Panc1 (cell line): Measurements from ENCODE around the gene MORN4.

Source experiments
- POLR2AphosphoS5 ChIP-seq: IDR thresholded peaks from 2 replicates; pipeline ENCODE4 v1.6.1; 2012; ENCODE audit warnings: mild to moderate bottlenecking, low read depth, low read length, moderate library complexity
- TF ChIP-seq, protein P1 (sequence below): fragments of 450-650 bp; IDR thresholded peaks from 2 replicates; pipeline ENCODE4 v1.5.1; 2017; ENCODE audit warnings: mild to moderate bottlenecking

DNA sequence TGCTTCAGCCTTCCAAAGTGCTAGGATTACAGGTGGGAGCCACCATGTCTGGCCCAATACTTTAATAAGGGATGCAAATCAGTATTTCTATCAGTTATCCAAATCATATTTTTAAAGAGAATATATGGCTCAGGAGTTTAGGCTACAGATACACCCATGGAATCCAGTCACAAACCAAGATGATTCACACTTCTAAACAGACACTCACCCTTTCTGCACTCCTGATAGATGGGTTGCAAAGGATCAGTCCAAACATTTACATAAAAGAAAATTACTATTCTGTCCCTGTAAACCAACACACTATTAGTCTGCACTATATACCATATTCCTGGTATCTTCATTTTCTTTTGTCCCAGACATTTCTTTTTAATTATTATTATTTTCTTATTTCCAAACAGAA is 2.2 kb downstream of the MORN4 start:
- TF ChIP-seq, protein P1, sequence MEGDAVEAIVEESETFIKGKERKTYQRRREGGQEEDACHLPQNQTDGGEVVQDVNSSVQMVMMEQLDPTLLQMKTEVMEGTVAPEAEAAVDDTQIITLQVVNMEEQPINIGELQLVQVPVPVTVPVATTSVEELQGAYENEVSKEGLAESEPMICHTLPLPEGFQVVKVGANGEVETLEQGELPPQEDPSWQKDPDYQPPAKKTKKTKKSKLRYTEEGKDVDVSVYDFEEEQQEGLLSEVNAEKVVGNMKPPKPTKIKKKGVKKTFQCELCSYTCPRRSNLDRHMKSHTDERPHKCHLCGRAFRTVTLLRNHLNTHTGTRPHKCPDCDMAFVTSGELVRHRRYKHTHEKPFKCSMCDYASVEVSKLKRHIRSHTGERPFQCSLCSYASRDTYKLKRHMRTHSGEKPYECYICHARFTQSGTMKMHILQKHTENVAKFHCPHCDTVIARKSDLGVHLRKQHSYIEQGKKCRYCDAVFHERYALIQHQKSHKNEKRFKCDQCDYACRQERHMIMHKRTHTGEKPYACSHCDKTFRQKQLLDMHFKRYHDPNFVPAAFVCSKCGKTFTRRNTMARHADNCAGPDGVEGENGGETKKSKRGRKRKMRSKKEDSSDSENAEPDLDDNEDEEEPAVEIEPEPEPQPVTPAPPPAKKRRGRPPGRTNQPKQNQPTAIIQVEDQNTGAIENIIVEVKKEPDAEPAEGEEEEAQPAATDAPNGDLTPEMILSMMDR = no peak
- TF ChIP-seq POLR2AphosphoS5 = no peak
